NCI-H2196 treated with DMSO at 0.1 percent for 48 hours (cell line): Measurements from ENCODE around the gene CCSER1.
A peak's percentile ranks its signal among the peaks of the same experiment; 100 is the strongest.
"Not testable (repeated sequence)": the region's sequence is repeated elsewhere in the genome, so short reads cannot be mapped to it uniquely, and the experiment has no call there.

ENCODE experiments used
- DNase-seq: peaks from one replicate; lab custom pipeline; 2025; ENCODE audit not compliant: unreplicated experiment; lab: John Stamatoyannopoulos, UW

The CCSER1 gene

DNA sequence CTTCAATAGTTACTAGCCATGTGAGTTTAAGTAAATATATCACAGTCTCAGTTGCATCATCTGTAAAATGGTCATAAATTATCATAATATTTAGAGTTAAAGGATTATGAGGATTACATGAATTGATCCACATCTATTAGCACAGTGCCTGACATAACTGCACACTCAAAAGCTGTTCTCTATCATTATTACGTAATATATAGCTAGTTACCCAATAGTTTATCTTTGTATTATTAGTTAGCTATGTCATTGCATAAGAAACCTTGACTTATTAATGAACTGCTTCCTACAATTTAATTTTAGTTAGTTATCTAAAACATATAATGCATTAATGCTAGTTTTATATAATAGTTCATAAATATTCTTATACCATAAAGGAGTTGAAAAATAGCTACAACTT lies 1099.7 kb downstream of the CCSER1 start:
- DNase-seq: no peak

DNA sequence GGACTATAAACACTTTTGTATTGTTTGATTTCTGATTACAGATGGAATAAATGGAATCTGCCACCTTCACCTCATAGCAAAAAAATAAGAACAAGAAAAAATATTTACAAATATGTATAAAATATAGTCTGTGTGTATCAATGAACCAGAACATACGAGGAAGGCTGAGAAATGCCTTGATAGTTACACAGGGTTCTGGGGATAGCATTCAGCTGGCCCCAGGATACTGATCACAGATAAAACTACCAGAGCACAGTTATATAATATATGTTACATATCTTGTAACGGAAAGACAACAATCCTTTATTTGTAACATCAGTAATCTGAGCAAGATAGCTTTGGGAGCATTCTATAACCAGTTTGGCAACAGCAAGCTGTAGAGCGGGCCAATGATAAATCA lies 1101.5 kb downstream of the CCSER1 start:
- DNase-seq: no peak

DNA sequence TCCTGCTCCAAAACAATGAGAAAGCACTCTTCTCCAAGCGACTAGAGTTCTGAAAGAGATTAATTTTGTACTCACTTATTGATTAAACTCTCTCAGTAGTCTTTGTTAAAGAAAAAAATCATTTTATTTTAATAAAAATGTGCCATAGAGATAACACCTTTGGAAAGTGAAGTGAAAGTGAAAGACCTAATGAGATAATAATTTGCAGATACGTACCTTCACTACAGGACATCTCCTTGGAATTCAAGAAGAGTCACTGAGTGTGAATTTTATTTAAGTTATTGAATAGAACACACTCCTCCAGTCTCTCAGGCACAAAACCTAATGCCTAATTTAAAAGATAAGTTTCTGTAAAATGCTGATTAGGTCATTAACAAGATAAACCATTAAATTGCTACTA lies 1106.0 kb downstream of the CCSER1 start:
- no peak for DNase-seq

DNA sequence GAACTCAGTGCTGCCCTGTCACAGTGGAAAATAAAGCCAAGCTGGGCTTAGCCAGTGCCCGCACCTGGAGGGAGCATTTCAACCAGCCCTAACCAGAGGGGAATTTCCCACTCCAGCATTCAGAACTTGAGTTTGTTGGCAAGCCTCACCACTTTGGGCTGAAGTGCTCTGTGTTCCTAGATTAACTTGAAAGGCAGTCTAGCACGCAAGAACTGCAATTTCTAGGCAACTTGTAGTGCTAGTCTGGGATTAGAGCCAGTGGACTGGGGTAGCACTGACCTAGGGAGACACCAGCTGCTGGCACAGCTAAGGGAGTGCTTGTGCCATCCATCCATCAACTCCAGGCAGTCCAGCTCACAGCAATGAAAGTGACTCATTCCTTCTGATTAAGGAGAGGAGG lies 1115.9 kb downstream of the CCSER1 start:
- DNase-seq: peak; percentile 17

DNA sequence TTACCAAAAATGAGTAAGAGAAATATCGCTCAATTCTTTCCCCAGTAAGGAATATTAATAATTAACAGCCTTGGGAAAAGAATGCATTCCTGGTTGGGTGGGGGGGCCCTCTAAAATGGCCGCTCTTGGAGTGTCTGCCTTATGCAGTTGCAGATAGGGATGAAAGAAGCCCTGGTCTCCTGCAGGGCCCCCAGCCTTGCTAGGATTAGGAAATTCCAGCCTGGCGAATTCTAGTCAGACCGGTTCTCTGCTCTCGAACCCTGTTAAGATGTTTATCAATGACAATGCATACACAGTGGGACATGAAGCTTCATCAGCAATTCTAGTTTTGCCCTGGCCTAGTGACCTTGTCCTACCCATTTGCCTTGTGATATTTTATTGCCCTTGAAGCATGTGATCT lies 1128.8 kb downstream of the CCSER1 start:
- DNase-seq: no peak

DNA sequence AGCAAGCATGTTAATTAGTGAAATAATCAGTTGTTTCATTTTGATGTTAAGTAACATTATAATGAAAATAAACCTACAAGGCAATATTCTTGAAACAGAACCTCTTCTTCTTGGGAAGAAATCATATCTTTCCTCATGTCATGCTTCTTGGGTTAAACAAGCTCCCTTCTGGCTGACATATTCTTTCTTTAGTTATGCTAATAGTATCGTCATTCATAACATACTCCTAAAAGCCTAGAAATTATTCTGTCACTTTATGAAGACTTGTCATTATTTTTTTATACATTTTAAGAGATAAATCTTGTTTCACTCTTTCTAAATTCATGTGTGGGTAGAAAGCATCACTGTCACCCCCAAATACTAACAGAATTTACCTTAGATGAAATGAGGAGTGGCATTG lies 1129.6 kb downstream of the CCSER1 start:
- DNase-seq: no peak

DNA sequence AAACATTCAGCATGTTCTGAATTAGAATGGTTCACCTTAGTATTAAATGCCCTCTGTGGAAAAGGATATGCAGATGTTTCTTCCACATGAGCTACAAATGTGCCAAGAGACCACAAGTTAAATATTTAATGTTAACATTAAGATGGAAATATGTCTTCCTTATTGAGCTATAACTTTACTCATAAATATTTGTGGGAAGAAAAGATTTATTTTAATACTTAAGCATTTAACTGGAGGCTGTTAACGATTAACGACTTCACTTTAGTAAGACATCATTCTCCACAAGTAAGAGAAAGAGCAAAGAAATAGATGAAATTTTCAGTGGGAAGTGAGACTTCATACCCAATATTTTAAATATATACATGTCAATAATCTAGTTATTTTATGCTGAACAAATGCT lies 1130.5 kb downstream of the CCSER1 start:
- DNase-seq: no peak

DNA sequence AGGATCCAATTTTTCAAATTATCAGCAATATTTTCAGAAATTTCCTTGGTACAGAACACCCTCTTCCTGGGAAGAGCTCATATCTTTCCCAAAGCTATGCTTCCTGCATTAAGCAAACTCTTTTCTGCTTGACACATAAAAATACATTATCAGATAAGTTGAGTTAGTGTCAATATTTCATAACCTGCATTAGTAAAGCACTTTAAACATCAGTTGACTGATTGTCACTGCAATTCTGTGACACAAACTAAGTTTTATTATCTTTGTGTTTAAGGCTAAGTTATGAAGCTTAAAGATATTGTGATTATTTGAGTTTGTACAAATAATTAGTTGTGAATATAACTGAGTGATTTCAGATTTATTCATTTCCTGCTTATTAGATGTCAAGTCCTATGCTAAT lies 1131.1 kb downstream of the CCSER1 start:
- DNase-seq: no peak

DNA sequence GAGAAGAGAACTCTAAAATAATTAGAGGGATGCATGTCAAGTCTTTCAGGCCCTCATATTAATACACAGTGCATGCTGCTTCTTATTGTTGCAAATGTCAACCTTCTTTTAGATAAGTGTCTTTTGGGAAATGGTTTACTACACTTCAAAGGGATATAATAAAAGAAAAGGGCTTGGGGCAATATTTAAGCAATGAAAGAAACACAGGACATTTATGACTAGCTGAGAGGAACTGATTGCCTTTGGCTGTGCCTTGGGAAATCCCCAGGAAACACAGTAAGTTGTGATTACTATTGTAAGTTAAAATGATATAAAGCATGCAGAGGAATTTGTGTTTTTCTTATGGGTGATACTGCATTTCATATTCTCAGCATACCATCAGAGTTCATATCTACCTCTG lies 1140.3 kb downstream of the CCSER1 start:
- DNase-seq: no peak

DNA sequence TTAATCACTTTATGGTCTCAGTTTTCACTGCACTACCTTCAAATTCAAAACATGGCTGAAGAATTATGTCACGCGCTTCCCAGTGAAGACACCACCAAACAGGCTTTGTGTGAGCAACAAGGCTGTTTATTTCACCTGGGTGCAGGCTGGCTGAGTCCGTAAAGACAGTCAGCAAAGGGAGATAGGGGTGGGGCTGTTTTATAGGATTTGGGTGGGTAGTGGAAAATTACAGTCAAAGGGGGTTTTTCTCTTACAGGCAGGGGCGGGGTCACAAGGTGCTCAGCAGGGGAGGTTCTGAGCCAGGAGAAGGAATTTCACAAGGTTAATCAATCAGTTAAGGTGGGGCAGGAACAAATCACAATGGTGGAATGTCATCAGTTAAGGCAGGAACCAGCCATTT lies 1141.3 kb downstream of the CCSER1 start:
- not testable (repeated sequence) for DNase-seq

DNA sequence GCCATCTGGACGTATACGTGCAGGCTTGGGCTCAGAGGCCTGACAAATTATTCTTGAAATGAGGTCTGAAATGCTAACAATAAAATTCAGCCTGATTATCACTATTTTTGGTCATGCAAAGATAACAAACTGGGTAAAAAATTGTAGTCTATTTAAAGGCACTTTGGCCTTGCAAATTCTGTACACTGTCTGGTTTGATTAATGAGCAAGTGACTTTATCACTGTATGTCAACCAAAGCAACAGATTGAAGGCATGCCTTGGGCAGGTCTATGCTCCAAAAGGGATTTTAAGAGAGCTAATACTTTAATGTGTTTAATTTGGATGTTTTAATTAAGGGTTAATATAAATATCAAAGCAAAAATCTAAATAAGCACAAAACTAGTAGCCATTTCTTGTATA lies 1141.7 kb downstream of the CCSER1 start:
- no peak for DNase-seq

DNA sequence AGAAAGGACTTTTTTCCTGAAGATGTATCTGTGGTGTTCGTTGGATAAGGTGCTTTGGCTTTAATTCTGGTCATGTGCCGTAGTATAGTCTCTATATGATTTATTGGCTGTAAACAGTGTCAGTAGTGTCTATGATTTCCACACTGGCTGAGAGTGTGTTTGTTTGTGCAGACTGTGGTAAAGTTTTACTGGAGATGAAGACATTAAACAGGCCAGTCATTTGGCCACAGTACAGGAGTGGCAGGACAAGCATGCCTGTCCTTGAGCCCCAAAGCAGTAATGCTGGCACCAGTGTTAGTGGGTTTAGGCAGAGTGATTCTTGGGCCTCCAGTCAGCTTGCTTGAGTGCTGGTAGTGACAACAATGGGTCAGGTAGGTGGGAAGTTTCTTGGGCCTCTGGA lies 1152.7 kb downstream of the CCSER1 start:
- DNase-seq: no peak

DNA sequence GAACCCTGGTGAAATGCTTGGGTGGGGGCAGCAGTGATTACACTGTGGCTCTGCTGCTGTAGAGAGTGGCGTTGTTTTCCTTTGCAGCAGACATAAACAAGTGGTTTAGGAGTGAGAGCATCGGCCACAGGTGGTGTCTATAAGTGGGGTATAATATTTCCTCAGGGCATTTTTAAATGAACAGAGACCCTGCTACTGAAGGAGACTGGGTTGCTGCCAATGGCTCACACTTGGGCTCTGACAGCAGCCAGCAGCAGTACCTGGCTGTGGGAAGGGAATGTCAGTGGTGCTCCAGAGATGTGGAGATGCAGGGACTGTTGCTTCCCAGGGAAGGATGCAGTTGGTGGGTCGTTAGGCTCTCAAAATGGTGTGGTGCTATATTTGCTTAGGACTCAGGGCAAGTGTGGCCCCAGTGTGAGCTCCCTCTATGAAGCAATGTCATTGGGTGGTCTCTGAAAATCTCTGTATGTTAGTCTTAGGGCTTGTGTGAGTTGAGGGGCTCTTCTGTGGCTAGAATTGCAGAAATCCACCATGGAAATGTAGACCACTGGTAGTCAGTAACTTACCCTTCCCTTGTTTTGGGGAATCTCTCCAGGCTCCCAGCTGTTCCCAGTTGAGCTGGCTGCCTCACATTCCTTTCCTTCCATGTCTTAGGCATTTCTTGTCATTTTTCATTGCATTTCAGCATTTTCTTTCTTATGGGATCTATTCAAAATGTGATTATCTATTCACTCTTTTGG lies 1153.5 kb downstream of the CCSER1 start:
- no peak for DNase-seq

DNA sequence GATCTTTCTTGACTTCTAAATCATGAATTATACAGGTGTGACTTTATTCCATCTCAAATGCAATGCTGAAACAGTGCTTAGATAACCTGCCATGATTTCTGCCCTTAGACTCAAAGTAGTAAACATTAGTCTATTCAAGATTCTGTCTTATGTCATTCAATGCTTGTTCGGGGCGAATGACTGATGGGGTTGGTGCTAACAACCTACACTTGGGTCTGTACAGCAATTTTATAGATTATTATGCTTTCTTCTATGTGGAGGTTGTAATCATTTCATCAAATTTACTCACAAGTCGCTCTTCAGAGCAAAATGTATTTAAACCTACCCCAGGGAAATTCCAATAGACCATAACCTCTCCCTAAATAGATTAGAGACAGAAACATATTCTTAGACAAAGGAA lies 1155.0 kb downstream of the CCSER1 start:
- DNase-seq: no peak

DNA sequence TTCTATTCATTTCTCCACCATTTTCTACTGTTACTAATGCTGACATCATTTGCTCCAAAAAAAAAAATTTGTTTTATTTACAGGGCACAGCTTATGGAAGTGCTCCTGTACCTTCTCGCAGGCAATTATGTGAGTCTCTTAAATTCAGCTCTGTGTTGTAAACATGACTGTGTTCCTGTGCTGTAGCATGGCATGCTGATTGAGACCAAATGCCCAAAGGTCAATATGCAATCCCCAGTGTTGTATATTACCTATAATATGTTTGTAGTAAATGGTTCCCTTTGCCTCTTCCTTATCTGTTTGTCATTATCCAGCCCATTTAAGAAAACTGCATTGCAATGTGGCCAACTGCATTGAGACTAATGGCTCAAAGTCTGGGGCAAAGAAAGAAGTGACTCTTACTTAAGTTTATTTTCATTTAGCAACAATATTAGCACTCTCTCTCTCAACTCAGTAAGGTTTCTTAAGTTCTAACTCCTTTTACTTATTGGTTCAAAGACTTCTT lies 1156.6 kb downstream of the CCSER1 start:
- DNase-seq: no peak

DNA sequence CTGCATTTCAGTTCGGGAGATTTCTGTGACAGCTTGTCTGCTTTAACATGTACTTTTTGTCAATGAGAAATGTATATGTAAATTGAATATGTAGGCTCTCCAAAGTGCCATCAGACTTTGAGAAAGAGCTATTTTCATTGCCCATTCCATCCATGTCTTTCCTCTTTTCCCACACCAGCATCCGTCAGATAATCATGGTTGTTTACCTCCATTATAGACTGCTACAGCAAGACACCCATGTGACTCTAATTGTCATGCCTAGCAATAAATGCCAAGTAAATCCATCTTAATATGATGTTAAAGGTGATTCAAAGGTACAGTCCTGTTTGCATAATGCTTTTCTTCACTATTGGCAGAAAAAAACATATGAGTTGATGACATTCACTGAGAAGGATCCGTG lies 1157.3 kb downstream of the CCSER1 start:
- DNase-seq: no peak

DNA sequence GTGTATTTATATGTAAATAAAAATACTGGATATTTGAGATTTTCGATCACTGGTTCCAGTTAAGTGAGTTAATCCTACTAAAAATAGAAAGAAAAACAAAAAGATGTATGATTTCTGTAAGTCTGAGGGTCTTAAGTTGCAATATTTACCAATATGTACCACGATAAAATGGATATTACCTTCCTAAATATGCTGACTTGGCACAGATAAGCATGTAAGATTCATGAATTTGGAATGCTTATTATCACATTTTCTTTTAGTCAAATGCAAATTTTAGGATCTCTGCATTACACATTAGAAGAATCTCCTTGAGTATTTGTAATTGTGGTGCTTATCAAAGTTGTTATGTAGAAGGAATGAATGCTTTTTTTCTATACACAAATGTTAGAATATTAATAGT lies 1158.3 kb downstream of the CCSER1 start:
- DNase-seq: no peak

DNA sequence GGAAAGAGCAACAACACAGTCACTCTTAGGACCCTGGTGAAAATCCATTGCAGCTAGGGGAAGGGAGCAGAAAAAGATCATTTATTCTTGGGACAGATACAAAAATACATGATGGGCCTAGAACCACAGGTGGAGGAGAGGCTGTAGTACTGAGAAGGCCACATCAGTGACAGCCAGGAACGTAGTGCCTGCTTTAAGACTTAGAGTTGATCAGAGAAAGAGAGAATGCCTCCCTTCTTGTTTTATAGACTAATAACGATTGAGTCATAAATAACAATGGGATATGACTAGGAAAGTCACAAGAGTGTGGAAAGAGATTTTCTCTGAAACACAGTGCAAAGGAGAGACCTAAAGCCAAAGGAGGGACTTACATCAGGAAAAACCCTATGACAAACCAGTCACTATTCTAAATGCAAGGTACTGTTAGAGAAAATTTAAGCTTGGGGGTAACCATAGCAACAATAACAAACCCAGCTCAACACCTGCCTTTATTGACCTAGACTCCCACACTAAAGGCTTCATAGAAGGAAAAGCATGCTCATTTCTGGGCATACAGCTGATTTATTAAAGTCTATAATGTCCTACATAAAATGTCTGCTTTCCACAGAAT lies 1161.6 kb downstream of the CCSER1 start:
- DNase-seq: no peak

DNA sequence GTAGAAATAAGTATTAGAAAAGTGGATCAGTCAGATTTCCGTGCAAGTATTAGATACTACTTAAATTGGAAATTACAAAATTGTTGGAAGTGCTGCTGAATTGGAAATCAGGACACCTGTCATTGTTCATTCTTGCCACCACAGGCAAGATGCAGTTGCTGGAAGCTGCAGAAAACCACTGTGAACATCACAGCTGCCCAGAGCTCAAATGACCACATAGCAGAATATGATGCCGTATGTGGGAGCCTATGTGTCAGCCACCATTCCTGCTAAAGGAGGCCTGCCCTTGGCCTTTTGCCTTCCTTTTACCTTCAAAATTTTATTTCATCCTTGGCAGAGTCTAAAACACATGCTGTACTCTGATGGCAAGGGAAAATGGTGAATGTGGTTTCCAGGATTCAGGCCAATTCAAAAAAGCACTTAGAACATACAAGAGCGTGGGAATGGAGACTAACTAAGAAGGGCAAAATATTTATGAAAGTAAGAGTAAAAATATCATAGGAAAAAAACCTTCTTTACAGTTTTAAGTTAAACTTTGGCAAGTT lies 1171.0 kb downstream of the CCSER1 start:
- no peak for DNase-seq

DNA sequence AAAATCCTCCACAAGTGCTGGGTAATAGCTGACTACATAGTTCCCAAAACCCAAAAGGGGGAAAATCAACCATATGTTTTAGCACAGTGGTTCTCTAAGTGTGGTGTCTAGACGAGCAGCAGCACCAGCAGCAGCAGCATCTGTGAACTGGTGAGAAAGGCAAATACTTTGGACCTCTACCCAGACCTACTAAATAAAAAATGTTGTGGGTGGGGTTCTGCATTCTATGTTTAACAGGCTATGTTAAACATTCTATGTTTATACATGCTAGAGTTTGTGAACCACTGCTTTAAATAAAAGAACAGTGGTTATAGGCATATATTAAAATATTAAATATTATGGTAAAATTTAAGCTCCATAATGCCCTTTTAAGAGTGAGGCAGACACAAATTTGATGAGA lies 1171.6 kb downstream of the CCSER1 start:
- no peak for DNase-seq

DNA sequence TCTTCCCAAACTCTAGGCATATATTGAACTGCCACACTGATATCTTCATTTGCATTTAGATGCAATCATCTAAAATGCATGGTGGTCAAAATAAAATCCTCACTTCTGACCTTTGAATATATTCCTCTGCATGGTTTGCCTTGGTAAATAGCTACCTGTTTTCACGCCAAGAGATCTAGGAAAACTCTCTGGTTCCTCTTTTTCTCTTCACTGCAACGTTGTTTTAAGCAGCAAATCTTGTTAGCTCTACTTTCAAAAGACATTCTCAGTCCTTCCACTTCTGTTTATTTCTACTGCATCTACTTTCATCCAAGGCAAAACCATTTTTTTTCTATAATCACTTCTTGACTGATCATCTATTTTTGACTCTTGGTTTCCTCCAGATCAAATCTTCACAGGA lies 1174.9 kb downstream of the CCSER1 start:
- DNase-seq: no peak

DNA sequence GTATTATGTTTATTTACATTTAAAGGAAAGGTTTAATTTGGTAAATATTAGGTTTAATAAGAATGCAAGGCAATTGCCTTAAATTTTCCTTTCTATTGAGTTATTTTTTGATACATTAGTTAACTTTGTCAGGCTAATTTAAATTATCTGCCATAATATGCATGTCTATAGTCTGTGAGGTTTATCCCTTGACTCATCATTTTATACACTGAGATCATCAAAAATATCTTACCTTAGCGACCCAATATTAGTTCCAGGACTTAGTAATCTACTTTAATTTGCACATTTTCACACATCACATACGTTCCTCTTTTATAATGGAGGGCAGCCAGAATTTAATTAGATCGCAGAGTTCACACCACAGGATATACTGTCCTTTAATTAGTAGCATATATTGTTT lies 1177.1 kb downstream of the CCSER1 start:
- DNase-seq: no peak

DNA sequence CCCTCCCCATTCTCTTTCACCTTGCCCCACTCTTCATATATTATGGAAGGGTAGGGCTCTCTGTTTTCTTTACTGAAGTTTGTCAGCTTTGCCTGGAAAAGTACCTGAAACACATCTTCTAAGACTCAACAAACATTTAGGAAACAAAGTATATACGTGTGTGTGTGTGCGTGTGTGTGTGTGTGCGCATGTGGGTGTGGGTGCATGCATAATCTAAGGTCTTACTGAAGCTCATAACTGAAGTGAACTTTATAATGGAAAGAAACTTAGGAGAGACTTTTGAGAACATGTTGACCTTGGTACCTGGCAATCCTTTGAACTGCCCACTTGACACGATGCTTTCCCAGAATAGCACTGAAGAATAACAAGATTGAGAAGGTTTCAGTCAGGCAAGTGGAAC lies 1190.2 kb downstream of the CCSER1 start:
- DNase-seq: no peak
